ENCODE results near the gene LRRC53.

Gene LRRC53

DNA sequence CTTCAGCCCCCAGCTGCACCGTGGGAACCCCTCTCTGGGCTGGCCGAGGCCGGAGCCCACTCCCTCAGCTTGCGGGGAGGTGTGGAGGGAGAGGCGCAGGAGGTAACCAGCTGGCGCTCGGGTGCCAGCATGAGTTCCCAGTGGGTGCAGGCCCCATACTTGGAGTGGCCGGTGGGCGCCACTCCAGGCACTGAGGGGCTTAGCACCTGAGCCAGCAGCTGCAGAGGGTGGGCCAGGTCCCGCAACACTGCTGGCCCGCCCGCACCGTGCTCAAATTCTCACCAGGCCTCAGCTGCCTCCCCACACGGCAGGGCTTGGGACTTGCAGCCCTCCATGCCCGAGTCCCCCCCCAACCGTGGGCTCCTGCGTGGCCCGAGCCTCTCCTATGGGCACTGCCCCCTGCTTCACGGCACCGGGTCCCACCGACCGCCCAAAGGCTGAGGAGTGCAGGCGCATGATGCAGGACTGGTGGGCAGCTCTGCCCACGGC lies 47.2 kb downstream of the LRRC53 start:
- Histone ChIP-seq H3K27ac (no peak overlapping the region), H3K27me3 (ENCODE audit: control insufficient read depth, insufficient read depth, low read length) (no peaks in the 10 kb centered on the region), H3K36me3 (ENCODE audit: control insufficient read depth, insufficient read depth, low read length) (no peaks in the 10 kb centered on the region), H2AFZ (no peak overlapping the region), H3K4me2 (ENCODE audit: low read length) (no peak overlapping the region), H3K9me3 (ENCODE audit: control insufficient read depth, low read length) (no peaks in the 10 kb centered on the region), H3K9ac (no peak overlapping the region), H3K4me1 (no peaks in the 10 kb centered on the region), H3K4me3 (ENCODE audit: low read depth, low read length) (no peak overlapping the region), H3K79me2 (no peaks in the 10 kb centered on the region)
- no peak for TF ChIP-seq CTCF (IDR thresholded peaks at IDR 0.05)

DNA sequence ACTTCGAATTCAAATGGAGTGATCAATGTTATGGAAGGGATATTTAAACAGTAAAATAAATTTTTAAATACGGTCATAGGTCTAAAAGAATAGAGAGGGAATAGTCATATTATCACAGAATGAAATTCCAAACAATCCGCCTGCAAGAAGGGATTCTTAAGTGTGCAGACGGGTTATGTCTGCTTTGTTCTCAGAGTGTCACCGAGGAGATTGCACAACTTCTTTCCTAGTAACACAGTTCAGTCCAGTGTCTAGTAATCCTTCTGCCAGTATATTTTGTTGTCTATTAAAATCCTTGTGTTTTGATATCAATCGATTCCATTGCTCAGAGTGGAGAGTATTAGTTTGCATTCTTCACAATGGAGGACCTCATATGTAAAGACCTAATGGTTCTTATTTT lies 48.4 kb downstream of the LRRC53 start:
- H3K4me3 ChIP-seq (ENCODE audit: low read depth, low read length), result no peak overlapping the region
- no peaks in the 10 kb centered on the region for H3K9me3 ChIP-seq (ENCODE audit: control insufficient read depth, low read length)
- H3K36me3 ChIP-seq (ENCODE audit: control insufficient read depth, insufficient read depth, low read length), result no peaks in the 10 kb centered on the region
- no peaks in the 10 kb centered on the region for H3K79me2 ChIP-seq
- H3K27ac ChIP-seq, result no peak overlapping the region
- H3K27me3 ChIP-seq (ENCODE audit: control insufficient read depth, insufficient read depth, low read length), result no peaks in the 10 kb centered on the region
- H3K9ac ChIP-seq, result no peak overlapping the region
- no peak overlapping the region for H2AFZ ChIP-seq
- no peaks in the 10 kb centered on the region for H3K4me1 ChIP-seq
- H3K4me2 ChIP-seq (ENCODE audit: low read length), result no peak overlapping the region
- TF ChIP-seq CTCF (IDR thresholded peaks at IDR 0.05), result no peak

DNA sequence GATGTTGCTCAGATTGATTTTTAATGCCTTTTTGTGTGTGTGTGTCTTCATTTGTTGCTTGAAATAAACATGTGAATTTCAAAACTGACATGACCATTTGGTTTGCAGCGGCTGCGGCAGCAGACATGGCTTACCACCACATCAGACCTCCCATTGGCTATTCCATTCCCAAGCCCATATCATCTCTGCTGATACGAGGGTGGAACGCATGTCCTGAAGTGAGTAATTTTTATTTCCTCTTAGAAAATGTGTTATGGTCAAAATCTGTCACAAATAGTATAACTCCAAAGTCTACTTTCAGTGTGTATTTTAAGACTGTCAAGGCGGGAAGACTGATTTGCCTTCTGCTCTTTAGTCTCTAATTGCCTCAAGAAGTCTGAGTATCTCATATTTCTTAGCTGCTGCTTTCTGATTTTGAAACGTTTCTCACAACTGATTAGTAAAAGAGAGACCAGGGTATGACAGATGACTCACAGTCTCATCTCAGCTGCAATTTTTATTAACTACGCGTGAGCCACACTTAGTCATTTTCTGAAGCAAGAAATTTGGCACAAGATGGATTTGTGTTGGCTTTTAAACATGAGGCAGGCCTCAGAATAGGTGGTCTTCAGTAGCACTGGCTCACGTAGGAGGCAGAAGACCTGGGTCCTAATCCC lies 49.0 kb downstream of the LRRC53 start:
- no peaks in the 10 kb centered on the region for H3K27me3 ChIP-seq (ENCODE audit: control insufficient read depth, insufficient read depth, low read length)
- no peak overlapping the region for H3K4me2 ChIP-seq (ENCODE audit: low read length)
- H3K9ac ChIP-seq, result no peak overlapping the region
- H3K4me1 ChIP-seq, result no peaks in the 10 kb centered on the region
- no peaks in the 10 kb centered on the region for H3K9me3 ChIP-seq (ENCODE audit: control insufficient read depth, low read length)
- no peak for TF ChIP-seq CTCF (IDR thresholded peaks at IDR 0.05)
- H3K79me2 ChIP-seq, result no peaks in the 10 kb centered on the region
- no peak overlapping the region for H3K27ac ChIP-seq
- no peak overlapping the region for H3K4me3 ChIP-seq (ENCODE audit: low read depth, low read length)
- no peak overlapping the region for H2AFZ ChIP-seq
- H3K36me3 ChIP-seq (ENCODE audit: control insufficient read depth, insufficient read depth, low read length), result no peaks in the 10 kb centered on the region

- Histone ChIP-seq H3K9ac (no peak overlapping the region), H3K27me3 (ENCODE audit: control insufficient read depth, insufficient read depth, low read length) (no peaks in the 10 kb centered on the region), H3K27ac (no peak overlapping the region), H3K4me3 (ENCODE audit: low read depth, low read length) (no peak overlapping the region), H3K9me3 (ENCODE audit: control insufficient read depth, low read length) (no peaks in the 10 kb centered on the region), H3K36me3 (ENCODE audit: control insufficient read depth, insufficient read depth, low read length) (no peaks in the 10 kb centered on the region), H3K79me2 (no peaks in the 10 kb centered on the region), H3K4me1 (no peaks in the 10 kb centered on the region), H2AFZ (no peak overlapping the region), H3K4me2 (ENCODE audit: low read length) (no peak overlapping the region)
- no peak for TF ChIP-seq CTCF (IDR thresholded peaks at IDR 0.05)
Observed at GRCh38 chr1:74457253-74457652, 55.2 kb downstream of the LRRC53 start.

DNA sequence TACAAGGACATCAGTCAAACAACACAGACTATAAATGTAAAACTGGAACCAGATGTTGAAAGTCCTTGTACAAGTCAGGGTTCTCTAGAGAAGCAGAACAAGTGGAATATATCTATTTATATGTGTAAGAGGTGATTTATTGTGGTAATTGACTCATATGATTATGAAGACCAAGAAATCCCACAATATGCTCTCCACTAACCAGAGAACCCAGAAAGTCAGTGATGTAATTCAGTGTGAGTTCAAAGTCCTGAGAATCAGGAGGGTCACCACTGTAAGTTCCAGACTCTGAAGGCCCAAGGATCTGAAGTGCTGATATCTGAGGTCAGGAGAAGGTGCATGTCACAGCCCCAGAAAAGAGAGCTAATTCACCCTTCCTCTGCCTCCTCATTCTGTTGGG lies 57.0 kb downstream of the LRRC53 start:
- no peak overlapping the region for H3K4me2 ChIP-seq (ENCODE audit: low read length)
- no peak for TF ChIP-seq CTCF (IDR thresholded peaks at IDR 0.05)

More for the DNA sequence above, 57.0 kb downstream of the LRRC53 start:
- Histone ChIP-seq H3K9me3 (ENCODE audit: control insufficient read depth, low read length) (no peaks in the 10 kb centered on the region), H3K27me3 (ENCODE audit: control insufficient read depth, insufficient read depth, low read length) (no peaks in the 10 kb centered on the region), H3K79me2 (no peaks in the 10 kb centered on the region), H3K4me1 (no peaks in the 10 kb centered on the region), H3K9ac (no peak overlapping the region), H3K4me3 (ENCODE audit: low read depth, low read length) (no peak overlapping the region), H3K36me3 (ENCODE audit: control insufficient read depth, insufficient read depth, low read length) (no peaks in the 10 kb centered on the region), H2AFZ (no peak overlapping the region), H3K27ac (no peak overlapping the region)

Data from parathyroid adenoma (tissue), 2 donors.